NCI-H1417 (cell line): ENCODE data around the gene BMPR1A.

Experiments used
- DNase-seq, 3 experiments: peaks; one replicate each; lab custom pipeline; 2025; lab: John Stamatoyannopoulos, UW

BMPR1A gene

GRCh38 chr10:86756511-86757112 is at the start of gene BMPR1A:
BMPR1A (plus strand) TSS chr10:86756619; CDS start chr10:86876019, 119,400 bp downstream.
- DNase-seq, result no peak

- no peak for DNase-seq
Observed at GRCh38 chr10:86706977-86707376, 49.4 kb upstream of the BMPR1A start.

GRCh38 chr10:86707505-86707904 is 48.9 kb upstream of the BMPR1A start:
- no peak for DNase-seq

- DNase-seq, result no peak
Observed at GRCh38 chr10:86708068-86708782, 48.2 kb upstream of the BMPR1A start.

GRCh38 chr10:86708783-86709380 is 47.5 kb upstream of the BMPR1A start:
- no peak for DNase-seq

- DNase-seq, result no peak
Observed at GRCh38 chr10:86709396-86710185, 46.8 kb upstream of the BMPR1A start.

GRCh38 chr10:86710987-86711512 is 45.4 kb upstream of the BMPR1A start:
- DNase-seq, result peak; percentile 73 to 82 (median 82)

GRCh38 chr10:86711513-86712316 is 44.7 kb upstream of the BMPR1A start:
- peak; percentile 22 to 73 (median 73) for DNase-seq

GRCh38 chr10:86712317-86712707 is 44.1 kb upstream of the BMPR1A start:
- no peak for DNase-seq

GRCh38 chr10:86715156-86715795 is 41.1 kb upstream of the BMPR1A start:
- no peak for DNase-seq

GRCh38 chr10:86715836-86716235 is 40.6 kb upstream of the BMPR1A start:
- DNase-seq, result no peak

- no peak for DNase-seq
Observed at GRCh38 chr10:86716466-86716865, 40.0 kb upstream of the BMPR1A start.

- DNase-seq, result no peak
Observed at GRCh38 chr10:86718556-86718955, 37.9 kb upstream of the BMPR1A start.

GRCh38 chr10:86721232-86721631 is 35.2 kb upstream of the BMPR1A start:
- DNase-seq, result no peak

GRCh38 chr10:86723009-86723408 is 33.4 kb upstream of the BMPR1A start:
- DNase-seq, result no peak

- DNase-seq, result no peak
Observed at GRCh38 chr10:86724445-86724844, 32.0 kb upstream of the BMPR1A start.

GRCh38 chr10:86725980-86726676 is 30.3 kb upstream of the BMPR1A start:
- no peak for DNase-seq

- DNase-seq, result no peak
Observed at GRCh38 chr10:86726677-86726999, 29.8 kb upstream of the BMPR1A start.

GRCh38 chr10:86727470-86727869 is 28.9 kb upstream of the BMPR1A start:
- DNase-seq, result no peak

GRCh38 chr10:86728056-86728455 is 28.4 kb upstream of the BMPR1A start:
- no peak for DNase-seq
